Thyroid gland (tissue), 4 donors: ENCODE measurements around the gene BCO1.

Experiments used
- POLR2A ChIP-seq, 2 donors: fragments of 450-650 bp; IDR thresholded peaks; one replicate each; pipeline ENCODE4 v1.6.1; 2017; ENCODE audit warnings: antibody characterized with exemption in 2 of 2, mild to moderate bottlenecking in 2 of 2, moderate library complexity in 1 of 2
- TF ChIP-seq, protein P1 (sequence below), 6 experiments: fragments of 200-600 bp in 3 of 6; fragments of 450-650 bp in 3 of 6; sonication (generic) in 3 of 6; IDR thresholded peaks; one replicate each; pipeline ENCODE4 v1.5.1; 2016 to 2019; ENCODE audit warnings: antibody characterized with exemption in 6 of 6, mild to moderate bottlenecking in 2 of 6, inconsistent platforms in 1 of 6, moderate library complexity in 1 of 6

DNA sequence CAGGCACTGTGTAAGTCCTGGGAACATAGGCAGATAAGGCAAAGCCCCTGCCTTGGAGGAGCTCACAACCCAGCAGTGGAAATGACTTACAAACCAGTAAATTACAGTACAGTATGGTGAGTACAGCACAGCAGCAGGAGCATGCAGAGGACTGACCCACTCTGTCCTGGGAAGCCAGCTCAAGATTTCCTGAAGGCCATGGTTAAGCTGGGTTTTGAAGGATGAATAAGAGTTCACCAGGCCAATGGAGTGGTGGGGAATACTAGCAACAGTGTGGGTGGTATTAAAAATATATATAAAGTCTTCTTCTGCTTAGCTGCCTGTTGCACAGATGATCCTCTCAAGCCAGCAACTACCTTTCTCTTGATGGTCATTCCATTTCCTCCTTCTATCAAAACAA is 73.3 kb downstream of the BCO1 start:
- TF ChIP-seq, protein P1, sequence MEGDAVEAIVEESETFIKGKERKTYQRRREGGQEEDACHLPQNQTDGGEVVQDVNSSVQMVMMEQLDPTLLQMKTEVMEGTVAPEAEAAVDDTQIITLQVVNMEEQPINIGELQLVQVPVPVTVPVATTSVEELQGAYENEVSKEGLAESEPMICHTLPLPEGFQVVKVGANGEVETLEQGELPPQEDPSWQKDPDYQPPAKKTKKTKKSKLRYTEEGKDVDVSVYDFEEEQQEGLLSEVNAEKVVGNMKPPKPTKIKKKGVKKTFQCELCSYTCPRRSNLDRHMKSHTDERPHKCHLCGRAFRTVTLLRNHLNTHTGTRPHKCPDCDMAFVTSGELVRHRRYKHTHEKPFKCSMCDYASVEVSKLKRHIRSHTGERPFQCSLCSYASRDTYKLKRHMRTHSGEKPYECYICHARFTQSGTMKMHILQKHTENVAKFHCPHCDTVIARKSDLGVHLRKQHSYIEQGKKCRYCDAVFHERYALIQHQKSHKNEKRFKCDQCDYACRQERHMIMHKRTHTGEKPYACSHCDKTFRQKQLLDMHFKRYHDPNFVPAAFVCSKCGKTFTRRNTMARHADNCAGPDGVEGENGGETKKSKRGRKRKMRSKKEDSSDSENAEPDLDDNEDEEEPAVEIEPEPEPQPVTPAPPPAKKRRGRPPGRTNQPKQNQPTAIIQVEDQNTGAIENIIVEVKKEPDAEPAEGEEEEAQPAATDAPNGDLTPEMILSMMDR (IDR thresholded peaks at IDR 0.05), result no peak
- TF ChIP-seq POLR2A (IDR thresholded peaks at IDR 0.05), result no peak
